Transverse colon (tissue), 4 donors: ENCODE measurements around the gene ATG4B.

Source experiments
- CTCF ChIP-seq, 5 experiments: fragments of 200-600 bp in 3 of 5; fragments of 450-650 bp in 2 of 5; sonication (generic) in 3 of 5; IDR thresholded peaks; 1 replicate in 2 of 5; 2 replicates in 3 of 5; pipeline ENCODE4 v1.5.1; 2016 to 2017; ENCODE audit warnings: antibody characterized with exemption in 5 of 5, inconsistent platforms in 3 of 5, mild to moderate bottlenecking in 2 of 5, moderate library complexity in 1 of 5
- POLR2A ChIP-seq: fragments of 450-650 bp; IDR thresholded peaks from one replicate; pipeline ENCODE4 v1.6.1; 2016; ENCODE audit warnings: antibody characterized with exemption, mild to moderate bottlenecking, moderate library complexity
- POLR2AphosphoS5 ChIP-seq, 3 donors: sonication (generic); formaldehyde crosslinking; IDR thresholded peaks; one replicate each; pipeline ENCODE4 v1.6.1; 2016; ENCODE audit warnings: antibody characterized with exemption in 3 of 3

DNA sequence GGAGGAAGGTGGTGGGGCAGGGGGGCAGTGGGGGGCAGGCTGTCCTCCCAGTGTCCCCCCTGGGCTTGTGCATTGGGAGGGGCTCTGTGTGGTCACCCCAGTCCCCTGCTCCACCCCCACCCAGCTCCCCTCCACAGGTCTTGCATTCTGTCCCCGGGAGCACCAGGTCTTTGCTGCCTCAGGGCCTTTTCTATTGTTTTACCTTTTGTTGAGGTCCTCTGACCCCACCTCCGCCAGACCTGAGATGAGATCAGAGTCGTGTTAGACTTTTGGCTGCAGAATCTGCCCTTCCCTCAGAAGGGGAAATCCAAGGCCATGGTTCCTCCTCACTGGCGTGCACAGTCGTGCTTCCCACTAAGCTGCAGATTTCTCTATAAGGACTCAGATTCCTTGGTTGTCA lies 20.8 kb downstream of the ATG4B start:
- TF ChIP-seq POLR2AphosphoS5 (IDR thresholded peaks at IDR 0.05) (no peak), CTCF (IDR thresholded peaks at IDR 0.05) (no peak), POLR2A (no peak)
